OCI-LY7 (cell line): ENCODE measurements around the gene TMEM273. TPM values are rescaled to one million over a fixed set of nuclear protein-coding genes. Genes with fewer than 3 reads are reported as not detected.

Source experiments
- BruUV-seq: library from RNA; stranded (reverse); fragments of 400-500 nt; replicated peaks from 2 replicates; lab custom pipeline; 2021; lab: Mats Ljungman, UMichigan
- CTCF ChIA-PET: fragments of 300-600 bp; sonication (Branson Sonifier 250); formaldehyde crosslinking; loops from one replicate; lab custom pipeline; 2022; ENCODE audit warnings: antibody characterized with exemption; ENCODE audit not compliant: unreplicated experiment; lab: Charles Lee
- POLR2A ChIA-PET: fragments of 300-600 bp; sonication (Branson Sonifier 250); formaldehyde crosslinking; loops from one replicate; lab custom pipeline; 2022; ENCODE audit warnings: antibody characterized with exemption; lab: Charles Lee
- DNase-seq: peaks from one replicate; pipeline ENCODE4 v3.0.0-alpha.2; 2015; ENCODE audit warnings: low spot score
- H2AFZ ChIP-seq: fragments of 200-600 bp; sonication (generic), shearing (Covaris generic); 2 replicates; pipeline ENCODE4 v1.6.1; 2014; ENCODE audit warnings: mild to moderate bottlenecking, antibody characterized with exemption, low read length, moderate library complexity
- H3K27ac ChIP-seq: fragments of 200-600 bp; sonication (generic); 2 replicates; pipeline ENCODE4 v1.5.1; 2014; ENCODE audit warnings: mixed run types, low read depth, mild to moderate bottlenecking, moderate library complexity, low read length, inconsistent platforms; ENCODE audit not compliant: poor library complexity, severe bottlenecking
- H3K36me3 ChIP-seq: fragments of 200-600 bp; sonication (generic); 2 replicates; pipeline ENCODE4 v1.6.1; 2014; ENCODE audit warnings: mild to moderate bottlenecking, antibody characterized with exemption, low read length, moderate library complexity, mixed read lengths; ENCODE audit not compliant: insufficient read depth
- H3K4me1 ChIP-seq: fragments of 200-600 bp; sonication (generic); 2 replicates; pipeline ENCODE4 v1.5.1; 2014; ENCODE audit warnings: mild to moderate bottlenecking, low read length; ENCODE audit not compliant: insufficient read depth, poor library complexity, severe bottlenecking
- H3K4me2 ChIP-seq: fragments of 200-600 bp; sonication (generic); 2 replicates; pipeline ENCODE4 v1.6.1; 2014; ENCODE audit warnings: mild to moderate bottlenecking, low read length
- H3K4me3 ChIP-seq: fragments of 200-600 bp; sonication (generic); 2 replicates; pipeline ENCODE4 v1.5.1; 2014; ENCODE audit warnings: mild to moderate bottlenecking, low read depth, low read length; ENCODE audit not compliant: poor library complexity, severe bottlenecking
- H3K79me2 ChIP-seq: fragments of 200-600 bp; sonication (generic); 2 replicates; pipeline ENCODE4 v1.6.1; 2016; ENCODE audit warnings: low read depth, mild to moderate bottlenecking, low read length, moderate library complexity, mixed read lengths; ENCODE audit not compliant: insufficient read depth
- H3K9me2 ChIP-seq: fragments of 200-600 bp; sonication (generic); 2 replicates; pipeline ENCODE4 v1.6.1; 2016; ENCODE audit warnings: mild to moderate bottlenecking, low read length, mixed read lengths; ENCODE audit not compliant: insufficient read depth
- H3K9me3 ChIP-seq: fragments of 200-600 bp; sonication (generic); 2 replicates; pipeline ENCODE4 v1.6.1; 2014; ENCODE audit warnings: mild to moderate bottlenecking, mixed run types, low read length, mixed read lengths
- H4K20me1 ChIP-seq: fragments of 200-600 bp; sonication (generic); 2 replicates; pipeline ENCODE4 v1.6.1; 2014; ENCODE audit warnings: mild to moderate bottlenecking, antibody characterized with exemption, low read length, moderate library complexity, mixed read lengths; ENCODE audit not compliant: insufficient read depth
- EZH2phosphoT487 ChIP-seq: fragments of 200-600 bp; sonication (generic); IDR thresholded peaks from 2 replicates; pipeline ENCODE4 v1.6.1; 2018; ENCODE audit warnings: low read depth, borderline replicate concordance, mild to moderate bottlenecking, mixed run types, antibody characterized with exemption, low read length, moderate library complexity, mixed read lengths
- intact Hi-C: fragments of 100-400 bp; cut with micrococcal nuclease; formaldehyde crosslinking; loops from one replicate; pipeline ENCODE4 v1.10.0; 2022; ENCODE audit not compliant: unreplicated experiment
- total RNA-seq, 2 experiments: library from RNA; depleted of rRNA in 1 of 2; stranded (reverse); fragments of >200 nt in 1 of 2; shearing (Covaris generic) in 1 of 2; gene quantifications; 2 replicates each; pipeline ENCODE4 v1.2.3, GENCODE V29; 2014 to 2022
- TF ChIP-seq, protein P1 (sequence below): fragments of 200-600 bp; sonication (generic); conservative IDR thresholded peaks from 2 replicates; pipeline ENCODE4 v1.5.1; 2014; ENCODE audit warnings: mild to moderate bottlenecking, antibody characterized with exemption, low read length, moderate library complexity, mixed read lengths

TMEM273 gene
- total RNA-seq, 2 experiments from 2014 or later: 0.82 to 1.8 TPM

DNA sequence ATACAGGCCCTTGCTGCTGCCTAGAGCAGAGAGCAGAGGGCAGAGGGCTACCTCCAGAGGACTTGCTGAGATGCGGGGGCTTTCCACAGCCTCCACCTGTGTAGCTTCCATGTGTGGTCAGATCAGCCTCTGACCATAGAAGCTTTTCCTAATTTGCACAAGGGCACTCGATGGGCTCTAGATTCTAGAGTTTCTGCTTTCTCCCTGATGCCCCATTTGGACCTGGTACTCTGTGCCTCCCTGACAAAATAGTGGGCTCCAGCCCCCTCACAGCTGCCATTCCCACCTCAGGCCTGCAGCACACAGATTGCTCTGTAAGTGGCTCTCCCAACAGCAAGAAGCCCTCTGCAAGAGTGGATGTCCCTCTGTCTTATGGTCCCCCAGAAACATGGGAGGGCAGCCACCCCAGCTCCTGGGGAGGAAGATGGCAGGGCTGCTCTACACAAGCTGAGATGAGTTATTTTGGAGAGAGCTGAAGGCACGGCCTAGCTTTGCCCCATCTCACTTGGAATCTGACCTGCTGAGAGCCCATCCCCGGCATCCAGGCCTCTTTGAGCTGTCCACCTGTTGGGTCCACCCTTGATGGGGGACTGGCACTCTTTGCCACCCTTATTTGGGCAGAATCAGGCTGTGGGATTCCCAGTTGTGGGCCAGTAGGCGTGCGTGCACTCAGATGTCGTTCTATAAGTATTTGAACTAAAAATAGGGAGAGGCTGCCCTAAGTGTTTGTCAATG, 16.7 kb downstream of the TMEM273 start:
- no peak overlapping the region for H2AFZ ChIP-seq
- no peaks in the 10 kb centered on the region for H3K79me2 ChIP-seq
- no peak for DNase-seq
- no peaks in the 10 kb centered on the region for H3K36me3 ChIP-seq
- no peak overlapping the region for H3K27ac ChIP-seq
- no peaks in the 10 kb centered on the region for H3K9me3 ChIP-seq
- peaks cover 21% of the 10 kb centered on the region for H3K4me1 ChIP-seq
- H3K4me3 ChIP-seq: no peak overlapping the region
- ChIA-PET CTCF (no interaction called here), POLR2A (no interaction called here)
- TF ChIP-seq EZH2phosphoT487: no peak
- TF ChIP-seq, protein P1, sequence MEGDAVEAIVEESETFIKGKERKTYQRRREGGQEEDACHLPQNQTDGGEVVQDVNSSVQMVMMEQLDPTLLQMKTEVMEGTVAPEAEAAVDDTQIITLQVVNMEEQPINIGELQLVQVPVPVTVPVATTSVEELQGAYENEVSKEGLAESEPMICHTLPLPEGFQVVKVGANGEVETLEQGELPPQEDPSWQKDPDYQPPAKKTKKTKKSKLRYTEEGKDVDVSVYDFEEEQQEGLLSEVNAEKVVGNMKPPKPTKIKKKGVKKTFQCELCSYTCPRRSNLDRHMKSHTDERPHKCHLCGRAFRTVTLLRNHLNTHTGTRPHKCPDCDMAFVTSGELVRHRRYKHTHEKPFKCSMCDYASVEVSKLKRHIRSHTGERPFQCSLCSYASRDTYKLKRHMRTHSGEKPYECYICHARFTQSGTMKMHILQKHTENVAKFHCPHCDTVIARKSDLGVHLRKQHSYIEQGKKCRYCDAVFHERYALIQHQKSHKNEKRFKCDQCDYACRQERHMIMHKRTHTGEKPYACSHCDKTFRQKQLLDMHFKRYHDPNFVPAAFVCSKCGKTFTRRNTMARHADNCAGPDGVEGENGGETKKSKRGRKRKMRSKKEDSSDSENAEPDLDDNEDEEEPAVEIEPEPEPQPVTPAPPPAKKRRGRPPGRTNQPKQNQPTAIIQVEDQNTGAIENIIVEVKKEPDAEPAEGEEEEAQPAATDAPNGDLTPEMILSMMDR: no peak
- peak overlapping the region; percentile 10; the same call in 1 of the 2 replicates for H3K4me2 ChIP-seq
- H3K9me2 ChIP-seq: no peaks in the 10 kb centered on the region
- intact Hi-C loops: no loop called here
- no TSS peak for BruUV-seq
- H4K20me1 ChIP-seq: no peaks in the 10 kb centered on the region

DNA sequence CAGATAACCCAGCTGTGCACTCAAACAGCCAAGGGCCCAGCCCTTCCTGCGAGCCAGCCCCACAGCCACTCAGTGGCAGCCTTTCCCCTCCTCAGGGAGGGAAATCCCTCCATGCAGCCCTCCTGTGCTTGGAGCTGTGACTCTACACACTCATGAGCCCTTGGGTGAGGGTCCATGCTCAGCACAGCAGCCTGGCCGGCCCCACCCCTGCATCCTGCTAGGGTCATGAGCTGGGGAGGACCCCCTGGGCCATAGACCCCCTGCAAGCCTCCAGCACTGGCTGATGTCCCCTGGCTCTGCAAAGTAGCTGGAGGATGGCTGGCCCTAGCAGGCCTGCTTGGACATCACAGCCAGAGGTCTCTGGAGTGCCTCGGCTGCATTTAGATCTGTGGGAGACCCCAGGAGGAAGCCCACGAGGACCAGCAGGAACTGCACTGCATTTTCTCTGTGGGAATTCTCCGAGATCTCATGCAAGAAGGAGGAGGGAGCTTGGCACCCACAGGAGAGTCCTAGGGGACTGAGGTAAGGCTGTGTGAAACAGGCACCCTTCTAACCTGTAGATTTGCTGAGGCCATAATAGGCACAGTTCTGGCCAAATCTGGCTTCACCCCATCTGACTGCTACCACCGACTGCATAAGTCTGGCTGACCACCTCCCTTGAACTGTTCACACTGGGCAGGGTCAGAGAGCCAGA, 17.4 kb downstream of the TMEM273 start:
- no peak overlapping the region for H3K27ac ChIP-seq
- TF ChIP-seq EZH2phosphoT487: no peak
- TF ChIP-seq, protein P1: no peak
- ChIA-PET POLR2A (no interaction called here), CTCF (no interaction called here)
- H3K79me2 ChIP-seq: no peaks in the 10 kb centered on the region
- H4K20me1 ChIP-seq: no peaks in the 10 kb centered on the region
- H3K4me2 ChIP-seq: no peak overlapping the region
- H2AFZ ChIP-seq: no peak overlapping the region
- intact Hi-C loops: no loop called here
- no peak for DNase-seq
- no peak overlapping the region for H3K4me3 ChIP-seq
- H3K9me2 ChIP-seq: no peaks in the 10 kb centered on the region
- H3K4me1 ChIP-seq: peaks cover 21% of the 10 kb centered on the region
- H3K9me3 ChIP-seq: no peaks in the 10 kb centered on the region
- no peaks in the 10 kb centered on the region for H3K36me3 ChIP-seq
- BruUV-seq: no TSS peak

DNA sequence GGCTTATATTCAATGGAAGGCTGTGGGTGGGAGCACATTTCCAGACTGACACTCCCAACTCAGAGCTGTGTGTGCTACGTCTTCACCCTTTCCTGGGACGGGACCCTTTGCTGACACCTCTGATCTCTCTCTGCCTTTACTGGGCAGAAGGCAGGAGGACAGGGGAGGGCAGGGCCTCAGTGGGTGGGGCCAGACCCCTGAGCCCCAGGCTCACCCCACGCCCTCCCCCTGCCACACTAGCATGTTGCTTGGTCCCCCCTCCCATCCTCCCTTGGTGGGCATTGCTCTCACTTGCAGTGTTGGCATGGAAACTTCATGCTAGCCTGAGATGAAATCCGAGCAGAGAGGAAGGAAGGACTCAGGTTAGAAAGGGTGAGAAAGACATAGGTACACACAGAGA, 18.4 kb downstream of the TMEM273 start:
- no TSS peak for BruUV-seq
- Histone ChIP-seq H3K79me2 (no peaks in the 10 kb centered on the region), H3K4me3 (no peak overlapping the region), H3K36me3 (no peaks in the 10 kb centered on the region), H3K27ac (no peak overlapping the region), H2AFZ (no peak overlapping the region), H4K20me1 (no peaks in the 10 kb centered on the region), H3K4me1 (peaks cover 21% of the 10 kb centered on the region), H3K9me2 (no peaks in the 10 kb centered on the region), H3K9me3 (no peaks in the 10 kb centered on the region), H3K4me2 (no peak overlapping the region)
- TF ChIP-seq, protein P1: no peak
- TF ChIP-seq EZH2phosphoT487: no peak
- intact Hi-C loops: no loop called here
- DNase-seq: no peak
- CTCF ChIA-PET: no interaction called here
- POLR2A ChIA-PET: no interaction called here
